Tibial nerve (tissue), 3 donors: ENCODE data around the gene IFNGR1.

ENCODE experiments used
- CTCF ChIP-seq, 5 experiments: fragments of 200-600 bp in 3 of 5; fragments of 450-650 bp in 2 of 5; sonication (generic) in 3 of 5; IDR thresholded peaks; one replicate each; pipeline ENCODE4 v1.5.1; 2016 to 2019; ENCODE audit warnings: antibody characterized with exemption in 5 of 5, mild to moderate bottlenecking in 3 of 5, moderate library complexity in 2 of 5
- POLR2A ChIP-seq, 2 donors: fragments of 450-650 bp; IDR thresholded peaks; one replicate each; pipeline ENCODE4 v1.6.1; 2017; ENCODE audit warnings: antibody characterized with exemption in 2 of 2, mild to moderate bottlenecking in 2 of 2, moderate library complexity in 2 of 2

DNA sequence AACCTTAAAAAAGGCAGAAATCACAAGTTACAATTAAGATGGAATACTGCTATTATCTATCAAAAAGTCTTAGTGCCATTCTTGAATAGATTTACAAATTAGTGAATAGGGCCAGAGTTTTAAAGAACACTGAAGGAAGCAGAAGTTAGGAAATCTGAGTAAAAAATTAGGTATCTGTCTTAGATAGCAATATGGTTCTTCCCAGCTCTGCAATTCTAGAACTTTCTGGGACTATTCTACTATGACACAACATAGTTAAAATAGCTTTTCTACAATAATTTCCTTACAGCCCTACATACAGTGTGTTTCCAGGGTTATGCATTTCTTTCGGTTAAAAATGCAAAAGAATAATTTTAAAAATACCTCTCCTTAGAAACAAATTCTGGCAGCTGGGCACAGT is 18.2 kb downstream of the IFNGR1 start:
- TF ChIP-seq CTCF (IDR thresholded peaks at IDR 0.05) (no peak), POLR2A (IDR thresholded peaks at IDR 0.05) (no peak)
